Neural cell (in vitro differentiated cells): ENCODE results near the gene CDC16.

Source experiments
- EP300 ChIP-seq: fragments of 450-650 bp; conservative IDR thresholded peaks from 2 replicates; pipeline ENCODE4 v1.6.1; 2014; ENCODE audit warnings: antibody characterized with exemption, mild to moderate bottlenecking, moderate library complexity; ENCODE audit not compliant: poor library complexity, severe bottlenecking
- EZH2 ChIP-seq: fragments of 200-600, 300-800 bp; shearing (Covaris generic), sonication (generic); IDR thresholded peaks from 2 replicates; pipeline ENCODE4 v1.6.1; 2014; ENCODE audit warnings: antibody characterized with exemption, low read length, borderline replicate concordance, mild to moderate bottlenecking; ENCODE audit not compliant: insufficient read depth, poor library complexity, severe bottlenecking
- POLR2AphosphoS5 ChIP-seq: IDR thresholded peaks from 2 replicates; pipeline ENCODE4 v1.6.1; 2012
- TF ChIP-seq, protein P1 (sequence below): fragments of 450-650 bp; IDR thresholded peaks from 2 replicates; pipeline ENCODE4 v1.5.1; 2014; ENCODE audit warnings: antibody characterized with exemption, mild to moderate bottlenecking, moderate library complexity; ENCODE audit not compliant: poor library complexity, severe bottlenecking

DNA sequence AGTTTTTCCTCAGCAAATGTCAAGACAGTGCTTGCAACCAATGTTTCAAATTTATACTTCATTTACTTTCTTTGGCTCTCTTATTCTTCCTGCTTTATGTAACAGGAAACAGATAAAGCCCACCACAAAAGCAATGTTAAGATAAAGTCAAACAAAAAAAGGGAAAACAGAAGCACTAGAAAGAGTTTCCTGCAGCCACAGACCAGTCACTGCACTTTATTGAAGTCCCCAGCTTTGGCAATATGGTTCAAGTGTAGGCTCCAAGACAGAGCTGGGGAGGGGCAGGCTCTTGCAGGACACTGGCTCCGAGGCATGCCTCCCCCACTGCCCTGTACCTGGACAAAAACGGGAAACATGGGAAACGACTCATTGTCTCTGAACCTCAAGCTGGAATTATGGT lies 15.3 kb upstream of the CDC16 start:
- TF ChIP-seq EZH2 = no peak
- no peak for TF ChIP-seq EP300
- TF ChIP-seq, protein P1, sequence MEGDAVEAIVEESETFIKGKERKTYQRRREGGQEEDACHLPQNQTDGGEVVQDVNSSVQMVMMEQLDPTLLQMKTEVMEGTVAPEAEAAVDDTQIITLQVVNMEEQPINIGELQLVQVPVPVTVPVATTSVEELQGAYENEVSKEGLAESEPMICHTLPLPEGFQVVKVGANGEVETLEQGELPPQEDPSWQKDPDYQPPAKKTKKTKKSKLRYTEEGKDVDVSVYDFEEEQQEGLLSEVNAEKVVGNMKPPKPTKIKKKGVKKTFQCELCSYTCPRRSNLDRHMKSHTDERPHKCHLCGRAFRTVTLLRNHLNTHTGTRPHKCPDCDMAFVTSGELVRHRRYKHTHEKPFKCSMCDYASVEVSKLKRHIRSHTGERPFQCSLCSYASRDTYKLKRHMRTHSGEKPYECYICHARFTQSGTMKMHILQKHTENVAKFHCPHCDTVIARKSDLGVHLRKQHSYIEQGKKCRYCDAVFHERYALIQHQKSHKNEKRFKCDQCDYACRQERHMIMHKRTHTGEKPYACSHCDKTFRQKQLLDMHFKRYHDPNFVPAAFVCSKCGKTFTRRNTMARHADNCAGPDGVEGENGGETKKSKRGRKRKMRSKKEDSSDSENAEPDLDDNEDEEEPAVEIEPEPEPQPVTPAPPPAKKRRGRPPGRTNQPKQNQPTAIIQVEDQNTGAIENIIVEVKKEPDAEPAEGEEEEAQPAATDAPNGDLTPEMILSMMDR = no peak
- no peak for TF ChIP-seq POLR2AphosphoS5
